ENCODE data around the gene HS6ST2. TPM values are rescaled to one million over a fixed set of nuclear protein-coding genes. Genes with fewer than 3 reads are reported as not detected.

The HS6ST2 gene
- total RNA-seq, 2 donors from 2014 or later, result 0.32 to 0.43 TPM

GRCh38 chrX:132714913-132715312 is 243.5 kb downstream of the HS6ST2 start:
- intact Hi-C loops (cut with DNase I), result no loop called here
- DNase-seq (ENCODE audit: low spot score), result no peak

- DNase-seq (ENCODE audit: low spot score), result no peak
- intact Hi-C loops (cut with DNase I), result no loop called here
Observed at GRCh38 chrX:132712350-132712749, 246.1 kb downstream of the HS6ST2 start.

GRCh38 chrX:132710656-132711155 is 247.7 kb downstream of the HS6ST2 start:
- no peak for DNase-seq (ENCODE audit: low spot score)
- intact Hi-C loops (cut with DNase I), result no loop called here

- intact Hi-C loops (cut with DNase I), result no loop called here
- DNase-seq (ENCODE audit: low spot score), result no peak
Observed at GRCh38 chrX:132708529-132708928, 249.9 kb downstream of the HS6ST2 start.

GRCh38 chrX:132704769-132705168 is 253.7 kb downstream of the HS6ST2 start:
- intact Hi-C loops (cut with DNase I), result no loop called here
- no peak for DNase-seq (ENCODE audit: low spot score)

GRCh38 chrX:132694382-132694781 is 264.0 kb downstream of the HS6ST2 start:
- DNase-seq (ENCODE audit: low spot score), result no peak
- intact Hi-C loops (cut with DNase I), result no loop called here

- DNase-seq (ENCODE audit: low spot score), result no peak
- intact Hi-C loops (cut with DNase I), result no loop called here
Observed at GRCh38 chrX:132692526-132692925, 265.9 kb downstream of the HS6ST2 start.

- intact Hi-C loops (cut with DNase I), result no loop called here
Observed at GRCh38 chrX:132692066-132692465, 266.4 kb downstream of the HS6ST2 start.

GRCh38 chrX:132689612-132690563 is 268.5 kb downstream of the HS6ST2 start:
- no peak for DNase-seq (ENCODE audit: low spot score)
- intact Hi-C loops (cut with DNase I), result loop anchor here in 1 of 2 donors (5.0 kb wide), 1 partner anchor 1748 kb away; no protein-coding TSS in a partner anchor

More at GRCh38 chrX:132692066-132692465, 266.4 kb downstream of the HS6ST2 start:
- no peak for DNase-seq (ENCODE audit: low spot score)

- no peak for DNase-seq (ENCODE audit: low spot score)
- intact Hi-C loops (cut with DNase I), result loop anchor here in 1 of 2 donors (5.0 kb wide), 1 partner anchor 1743 kb away; no protein-coding TSS in a partner anchor
Observed at GRCh38 chrX:132685276-132685675, 273.2 kb downstream of the HS6ST2 start.

- DNase-seq (ENCODE audit: low spot score), result no peak
- intact Hi-C loops (cut with DNase I), result no loop called here
Observed at GRCh38 chrX:132677233-132677716, 281.2 kb downstream of the HS6ST2 start.

- intact Hi-C loops (cut with DNase I), result no loop called here
- DNase-seq (ENCODE audit: low spot score), result no peak
Observed at GRCh38 chrX:132676561-132677186, 281.8 kb downstream of the HS6ST2 start.

GRCh38 chrX:132676102-132676501 is 282.3 kb downstream of the HS6ST2 start:
- DNase-seq (ENCODE audit: low spot score), result no peak
- intact Hi-C loops (cut with DNase I), result no loop called here

- no peak for DNase-seq (ENCODE audit: low spot score)
- intact Hi-C loops (cut with DNase I), result no loop called here
Observed at GRCh38 chrX:132673331-132673730, 285.1 kb downstream of the HS6ST2 start.

GRCh38 chrX:132671229-132671641 is 287.2 kb downstream of the HS6ST2 start:
- DNase-seq (ENCODE audit: low spot score), result no peak
- intact Hi-C loops (cut with DNase I), result no loop called here

GRCh38 chrX:132669142-132669541 is 289.3 kb downstream of the HS6ST2 start:
- intact Hi-C loops (cut with DNase I), result no loop called here
- no peak for DNase-seq (ENCODE audit: low spot score)

GRCh38 chrX:132668178-132668577 is 290.3 kb downstream of the HS6ST2 start:
- DNase-seq (ENCODE audit: low spot score), result no peak
- intact Hi-C loops (cut with DNase I), result no loop called here

- no peak for DNase-seq (ENCODE audit: low spot score)
- intact Hi-C loops (cut with DNase I), result no loop called here
Observed at GRCh38 chrX:132665676-132666075, 292.8 kb downstream of the HS6ST2 start.

- no peak for DNase-seq (ENCODE audit: low spot score)
- intact Hi-C loops (cut with DNase I), result no loop called here
Observed at GRCh38 chrX:132664273-132664672, 294.2 kb downstream of the HS6ST2 start.

GRCh38 chrX:132662844-132663243 is 295.6 kb downstream of the HS6ST2 start:
- DNase-seq (ENCODE audit: low spot score), result no peak
- intact Hi-C loops (cut with DNase I), result no loop called here

All from posterior vena cava (tissue), 2 donors.